Hematopoietic multipotent progenitor cell treated with erythropoietin and hydrocortisone succinate and interleukin-3 and kit ligand, for 4 days (in vitro differentiated cells): ENCODE results near the gene PSG4.
"Not testable (repeated sequence)": the region's sequence is repeated elsewhere in the genome, so short reads cannot be mapped to it uniquely, and the experiment has no call there.

Experiments
- DNase-seq: peaks from one replicate; pipeline ENCODE4 v3.0.0-alpha.2; 2015

PSG4 gene

DNA sequence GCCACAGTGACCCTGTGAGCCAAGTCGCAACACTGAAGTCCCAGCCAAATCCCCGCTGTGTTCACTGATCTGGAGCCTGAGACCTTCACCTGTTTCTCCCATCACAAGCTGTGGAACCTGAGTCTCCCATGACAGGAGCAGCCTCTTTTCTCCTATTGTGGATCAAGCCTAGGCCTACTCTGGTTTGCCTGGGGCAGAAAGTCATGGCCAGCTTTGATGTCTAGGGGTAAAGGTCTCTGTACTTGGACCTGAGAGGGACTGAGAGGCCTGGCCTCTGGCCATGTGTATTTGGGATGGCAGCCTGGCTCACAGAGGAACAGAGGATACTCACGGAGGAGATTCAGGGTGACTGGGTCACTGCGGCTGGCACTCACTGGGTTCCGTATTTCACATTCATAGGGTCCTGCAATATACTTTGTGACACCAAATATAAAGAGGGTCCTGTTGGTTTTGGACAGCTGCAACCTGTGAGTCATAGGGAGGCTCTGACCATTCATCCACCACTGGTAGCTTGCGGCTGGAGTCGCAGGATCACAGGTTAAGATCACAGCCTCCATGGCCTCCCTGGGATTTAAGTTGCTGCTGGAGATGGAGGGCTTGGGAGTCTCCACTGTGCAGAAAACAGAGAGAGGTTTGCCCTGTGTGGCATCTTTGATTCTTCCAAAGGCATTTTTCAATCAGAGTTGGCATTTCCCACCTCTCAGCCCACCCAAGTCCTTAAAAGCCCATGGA lies 7.6 kb downstream of the PSG4 start:
- not testable (repeated sequence) for DNase-seq

DNA sequence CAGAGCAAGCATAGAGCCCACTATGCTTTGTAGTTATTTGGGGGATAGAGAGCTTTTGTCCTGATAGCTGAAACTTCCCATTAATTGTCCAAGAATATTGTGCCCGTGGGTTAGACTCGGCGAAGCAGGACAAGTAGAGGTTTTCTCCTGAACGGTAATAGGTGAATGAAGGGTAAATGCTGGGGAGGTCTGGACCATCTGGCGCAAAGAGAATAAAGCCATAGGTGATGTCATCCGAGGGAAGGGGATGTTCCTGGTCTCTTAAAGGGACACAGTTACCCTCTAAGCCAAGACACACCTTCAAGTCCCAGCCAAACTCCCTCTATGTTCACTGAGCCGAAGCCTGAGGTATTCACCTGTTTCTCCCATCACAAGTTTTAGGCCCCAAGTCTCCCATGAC lies 11.0 kb downstream of the PSG4 start:
- DNase-seq = not testable (repeated sequence)

DNA sequence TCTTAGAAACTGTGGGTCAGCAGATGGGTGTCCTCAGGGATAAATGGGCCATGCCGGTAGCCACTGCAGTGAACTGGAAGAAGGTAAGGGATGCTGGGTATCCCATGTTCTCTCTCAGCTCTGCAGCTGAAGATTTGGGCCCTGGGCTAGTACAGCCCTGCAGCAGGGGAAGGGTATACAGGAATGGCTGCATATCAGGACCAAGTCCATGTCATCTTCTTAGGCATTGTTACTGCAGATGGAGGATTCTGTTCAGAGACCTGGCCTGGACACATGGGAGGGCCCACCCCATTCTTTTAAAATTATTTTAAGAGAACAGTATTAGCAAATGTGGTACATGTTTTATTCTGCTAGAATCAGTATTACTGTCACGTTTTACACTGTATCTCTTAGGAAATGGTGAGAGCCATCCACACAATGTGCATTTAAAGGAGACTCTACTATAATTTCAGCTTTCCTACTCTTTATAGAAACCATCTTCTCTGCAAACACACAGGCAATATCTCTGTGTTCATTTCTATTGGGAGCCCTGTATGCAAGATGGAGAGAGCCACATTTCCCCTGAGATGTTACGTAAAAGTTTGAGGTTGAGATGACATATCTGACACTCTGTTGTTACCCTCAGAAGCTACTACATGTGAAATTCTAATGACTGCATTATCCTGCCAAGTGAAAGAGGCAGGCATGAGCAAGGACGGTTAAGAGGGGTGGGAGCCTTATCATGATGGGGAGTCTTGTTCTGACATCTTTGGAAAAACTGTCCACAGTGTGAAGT lies 12.9 kb downstream of the PSG4 start:
- DNase-seq = not testable (repeated sequence)

DNA sequence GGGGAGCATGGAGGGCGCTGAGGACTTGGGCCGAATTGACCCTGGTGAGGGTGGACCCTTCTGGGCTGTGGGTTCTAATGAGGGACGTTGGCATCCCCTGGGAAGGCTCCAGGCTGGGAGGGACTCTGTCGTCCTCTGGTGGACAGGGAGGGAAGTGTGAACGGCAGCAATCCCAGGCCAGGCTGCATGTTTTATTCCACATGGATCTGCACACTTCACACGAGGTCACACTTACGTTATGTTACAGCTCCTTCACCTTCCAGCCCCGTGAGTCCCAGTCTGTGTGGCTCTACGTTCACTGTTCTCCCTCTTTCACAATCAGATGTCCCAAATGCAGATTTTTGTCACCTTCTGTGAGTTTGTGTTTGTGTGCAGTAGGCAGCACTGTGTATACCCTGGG lies 17.3 kb downstream of the PSG4 start:
- DNase-seq = not testable (repeated sequence)

DNA sequence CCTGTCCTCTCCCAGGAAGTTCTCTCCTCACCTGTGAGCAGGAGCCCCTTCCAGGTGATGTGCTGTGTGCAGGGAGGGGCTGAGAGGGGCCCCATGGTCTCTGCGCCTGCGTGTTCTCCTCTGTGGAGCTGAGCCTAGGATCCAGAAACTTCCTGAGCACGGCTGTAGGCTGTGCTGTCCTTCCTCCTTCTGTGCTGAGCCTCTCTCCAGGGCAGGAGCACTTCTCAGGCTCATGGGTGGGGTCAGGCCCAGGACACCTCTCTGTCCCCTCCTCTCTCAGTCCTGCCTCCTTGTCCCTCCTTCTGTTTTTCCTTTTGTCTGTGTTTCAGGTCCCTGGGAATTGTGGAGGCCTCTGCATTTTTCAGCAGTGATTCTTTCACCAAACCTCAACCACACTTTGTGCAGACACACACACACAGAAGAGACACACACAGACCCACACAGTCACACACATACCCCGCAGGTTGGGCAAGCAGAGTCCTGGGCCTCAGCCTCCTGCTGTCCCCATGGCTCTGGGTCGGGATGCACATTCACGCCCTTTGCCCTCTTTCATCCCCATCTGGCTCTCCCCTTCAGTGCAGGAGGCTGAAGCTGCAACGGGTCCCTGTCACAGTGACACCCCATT lies 19.0 kb downstream of the PSG4 start, which contains the start of gene PSG5:
PSG5 (minus strand) TSS at position 226 of the 625 bp plus-strand sequence; CDS start at position 95, 131 bp downstream.
- not testable (repeated sequence) for DNase-seq

DNA sequence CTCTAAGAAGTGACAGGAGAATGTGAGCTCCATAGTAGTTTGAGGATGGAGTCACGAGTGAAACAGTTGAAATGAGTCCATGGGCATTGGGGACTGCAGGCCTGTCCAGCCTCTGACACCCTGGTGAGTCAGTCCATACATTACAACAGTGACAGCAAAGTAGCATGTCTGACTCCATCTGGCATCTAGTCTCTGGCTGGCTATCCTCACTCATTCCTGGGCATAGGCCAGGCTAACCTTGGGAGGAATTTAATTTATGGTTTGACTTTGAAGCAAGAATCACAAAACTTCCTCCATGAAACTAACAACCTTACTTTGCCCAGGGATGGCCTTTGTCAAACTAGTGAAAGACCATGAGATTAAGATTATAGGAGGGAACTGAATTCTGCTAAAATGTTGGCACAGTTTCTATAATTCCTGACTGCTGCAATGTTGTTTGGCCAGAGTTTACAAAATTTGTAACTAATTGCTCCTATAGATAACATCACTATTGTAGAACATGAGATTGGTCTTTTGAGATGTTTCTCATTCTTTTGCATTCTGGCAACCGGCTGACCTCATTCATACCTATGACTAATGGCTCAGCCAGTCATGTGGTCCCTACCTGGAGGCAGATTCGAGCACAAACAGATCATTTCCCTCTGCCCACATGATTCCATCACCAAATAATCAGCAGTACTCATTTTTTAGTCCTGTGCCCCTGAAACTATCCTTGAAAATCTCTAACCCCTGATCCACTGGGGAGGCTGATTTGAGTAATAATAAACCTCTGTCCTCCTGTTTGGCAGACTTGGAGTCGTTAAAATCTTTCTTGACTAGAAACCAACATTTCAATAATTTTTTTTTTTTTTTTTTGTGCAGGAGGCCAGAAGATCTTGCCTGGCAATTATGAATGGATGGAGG lies 23.3 kb downstream of the PSG4 start:
- DNase-seq = not testable (repeated sequence)

DNA sequence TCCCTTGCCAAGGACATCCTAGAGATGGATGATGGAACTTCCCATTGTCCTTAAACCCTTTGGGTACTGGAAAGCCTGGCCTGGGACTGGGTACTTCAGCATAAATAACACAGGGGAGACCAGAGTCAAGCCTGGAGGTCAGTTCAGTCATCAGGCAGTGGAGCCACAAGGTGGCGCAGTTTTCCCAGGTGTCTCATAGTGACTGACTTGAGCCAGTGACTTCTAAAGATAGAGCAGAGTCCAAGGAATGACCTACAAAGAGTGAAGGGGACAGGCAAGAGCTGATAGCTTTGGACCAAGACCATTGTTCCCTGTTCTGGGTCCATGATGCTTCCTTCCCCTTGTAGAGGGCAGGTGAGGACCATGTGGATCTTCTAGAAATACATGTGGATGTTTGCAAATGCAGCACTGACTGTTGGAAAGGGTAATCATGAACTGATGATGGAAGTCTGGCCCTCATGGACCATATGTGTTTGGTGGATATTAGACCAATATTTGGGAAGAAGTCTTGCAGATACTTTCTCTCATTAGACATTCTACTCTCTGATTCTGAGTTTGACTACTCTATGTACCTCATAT lies 25.8 kb downstream of the PSG4 start:
- not testable (repeated sequence) for DNase-seq

DNA sequence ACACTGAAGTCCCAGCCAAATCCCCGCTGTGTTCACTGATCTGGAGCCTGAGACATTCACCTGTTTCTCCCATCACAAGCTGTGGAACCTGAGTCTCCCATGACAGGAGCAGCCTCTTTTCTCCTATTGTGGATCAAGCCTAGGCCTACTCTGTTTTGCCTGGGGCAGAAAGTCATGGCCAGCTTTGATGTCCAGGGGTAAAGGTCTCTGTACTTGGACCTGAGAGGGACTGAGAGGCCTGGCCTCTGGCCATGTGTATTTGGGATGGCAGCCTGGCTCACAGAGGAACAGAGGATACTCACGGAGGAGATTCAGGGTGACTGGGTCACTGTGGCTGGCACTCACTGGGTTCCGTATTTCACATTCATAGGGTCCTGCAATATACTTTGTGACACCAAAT lies 26.9 kb downstream of the PSG4 start:
- not testable (repeated sequence) for DNase-seq

DNA sequence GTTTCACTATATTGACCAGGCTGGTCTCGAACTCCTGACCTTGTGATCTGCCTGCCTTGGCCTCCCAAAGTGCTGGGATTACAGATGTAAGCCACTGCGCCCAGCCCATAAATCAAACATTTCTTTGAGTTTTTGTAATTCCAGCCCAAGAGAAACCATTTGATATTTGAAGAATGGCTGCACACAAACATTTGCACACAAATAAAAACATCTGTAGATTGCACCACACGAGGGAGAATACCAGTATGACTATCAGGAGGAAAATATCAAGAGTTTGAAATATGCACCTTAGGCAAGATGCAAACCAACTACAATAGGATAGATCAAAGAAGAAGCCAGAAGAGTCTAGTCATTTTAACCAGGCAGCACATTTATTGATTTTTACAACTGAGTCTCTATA lies 39.5 kb downstream of the PSG4 start:
- DNase-seq = not testable (repeated sequence)

DNA sequence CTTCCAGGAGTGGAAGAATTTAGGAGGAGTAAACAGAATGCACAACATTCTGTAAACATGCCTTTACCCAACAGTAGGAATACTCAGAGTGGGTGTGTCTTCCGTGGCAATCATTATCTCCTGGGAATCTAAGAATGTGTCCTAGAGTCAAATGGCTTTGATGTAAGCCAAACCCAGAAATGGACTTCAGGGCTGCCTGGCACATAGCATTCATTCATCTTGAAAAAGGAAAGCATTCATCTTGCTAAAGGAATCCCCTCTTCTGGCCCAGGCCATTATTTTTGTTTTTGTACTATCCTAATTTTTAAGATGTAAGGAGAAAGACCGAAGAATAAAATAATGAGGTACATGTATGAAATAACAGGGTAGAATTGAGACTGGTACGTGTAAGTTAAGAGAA lies 42.3 kb downstream of the PSG4 start:
- not testable (repeated sequence) for DNase-seq

DNA sequence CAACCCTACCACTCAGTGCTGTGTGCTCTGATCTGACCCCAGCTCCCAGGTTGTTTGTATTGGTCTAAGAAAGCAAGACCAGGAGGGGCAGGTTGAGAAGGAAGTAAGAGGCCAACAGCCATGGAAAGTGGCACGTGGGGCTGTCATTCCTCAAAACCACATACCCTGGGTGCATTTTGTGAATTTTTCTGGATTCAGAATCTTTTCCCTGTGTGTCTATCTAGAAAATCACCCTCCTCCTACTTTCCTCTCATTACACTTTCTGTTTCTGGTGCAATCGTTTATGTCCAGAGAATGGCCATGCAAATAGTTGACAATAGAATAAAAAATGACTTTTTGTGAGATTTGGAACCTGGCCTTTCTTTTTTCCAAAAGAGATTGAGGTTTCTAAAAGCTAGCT lies 43.2 kb downstream of the PSG4 start:
- DNase-seq = not testable (repeated sequence)

DNA sequence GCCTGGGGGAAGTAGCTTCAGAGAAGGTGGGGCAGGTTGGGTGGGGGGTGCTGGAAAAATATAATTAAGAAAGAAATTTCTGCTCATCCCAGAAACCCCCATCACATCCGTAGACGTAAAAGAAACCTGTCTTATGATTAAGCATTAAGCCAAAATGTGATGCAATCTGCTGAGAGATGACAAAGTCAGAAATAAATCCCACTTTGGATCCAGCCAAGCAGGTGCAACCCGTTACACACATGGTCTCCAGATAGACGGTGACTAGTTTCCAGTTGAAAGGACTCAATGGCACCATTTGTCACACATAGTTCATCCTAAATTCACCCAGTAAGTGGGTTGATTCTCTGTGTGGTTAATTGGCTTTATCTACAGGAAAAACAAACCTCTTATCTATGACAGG lies 53.2 kb downstream of the PSG4 start:
- peak; percentile 5 for DNase-seq

DNA sequence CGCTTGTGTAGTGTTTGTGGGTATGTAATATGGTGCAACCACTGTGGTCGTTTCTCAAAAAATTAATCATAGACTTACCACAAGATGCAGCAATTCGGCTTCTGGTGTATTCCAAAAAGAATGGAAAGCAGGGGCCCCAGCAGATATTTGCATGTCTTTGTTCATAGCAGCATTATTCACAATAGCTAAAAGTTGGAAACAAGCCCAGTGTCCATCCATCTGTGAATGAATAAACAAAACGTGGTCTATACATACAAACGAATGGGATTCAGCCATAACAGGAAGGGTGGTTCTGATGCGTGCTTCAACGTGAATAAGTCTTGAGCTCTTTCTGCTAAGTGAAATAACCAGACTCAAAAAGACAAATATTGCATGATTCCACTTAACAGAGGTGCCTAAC lies 55.6 kb downstream of the PSG4 start:
- not testable (repeated sequence) for DNase-seq

DNA sequence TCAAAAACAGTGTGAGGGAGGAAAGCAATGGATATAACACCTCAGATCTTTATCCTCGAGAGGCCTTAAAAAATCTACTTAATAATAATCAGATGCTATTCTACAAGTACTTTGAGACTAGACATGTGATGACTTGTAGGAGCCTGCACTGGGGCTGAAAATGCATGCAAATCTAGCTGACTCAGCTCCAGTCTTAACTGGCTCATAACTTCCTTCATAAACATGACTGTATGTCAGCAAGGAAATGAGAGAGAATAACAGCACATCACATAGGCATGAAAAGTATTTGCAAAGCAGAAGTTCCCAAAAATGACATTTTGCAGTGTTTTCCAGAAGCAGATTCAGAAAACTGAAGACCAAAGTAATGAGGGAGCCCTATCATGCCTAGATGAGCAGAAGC lies 57.2 kb downstream of the PSG4 start:
- no peak for DNase-seq
